Panc1 (cell line): ENCODE results near the gene ATP2B1. TPM values are rescaled to one million over a fixed set of nuclear protein-coding genes. Genes with fewer than 3 reads are reported as not detected.
A peak's percentile ranks its signal among the peaks of the same experiment; 100 is the strongest.

ENCODE experiments used
- ATAC-seq: fragments of 200-7000 bp; cut with Tn5 transposase; 2 replicates; pipeline ENCODE4 v1.9.1; 2020; ENCODE audit warnings: mild to moderate bottlenecking, moderate library complexity
- BruUV-seq: library from RNA; stranded (reverse); fragments of 400-500 nt; replicated peaks from 2 replicates; lab custom pipeline; 2021; lab: Mats Ljungman, UMichigan
- CTCF ChIA-PET: fragments of 300-600 bp; sonication (Branson Sonifier 250); formaldehyde crosslinking; loops from one replicate; lab custom pipeline; 2022; ENCODE audit warnings: antibody characterized with exemption; lab: Charles Lee
- POLR2A ChIA-PET: fragments of 300-600 bp; sonication (Branson Sonifier 250); formaldehyde crosslinking; loops from one replicate; lab custom pipeline; 2022; ENCODE audit warnings: antibody characterized with exemption; lab: Charles Lee
- DNase-seq: peaks from one replicate; pipeline ENCODE4 v3.0.0-alpha.2; 2010; ENCODE audit warnings: low read depth, low spot score
- H3K27ac ChIP-seq: 2 replicates; pipeline ENCODE4 v1.5.1; 2011; ENCODE audit warnings: mild to moderate bottlenecking, low read length, inconsistent platforms
- H3K27me3 ChIP-seq: fragments of 200-500 bp; sonication (Bioruptor generic); 2 replicates; pipeline ENCODE4 v1.6.0; 2014; ENCODE audit warnings: low read length, inconsistent platforms; ENCODE audit not compliant: control insufficient read depth, insufficient read depth
- H3K36me3 ChIP-seq: fragments of 200-500 bp; sonication (Bioruptor generic); 2 replicates; pipeline ENCODE4 v1.5.1; 2014; ENCODE audit warnings: inconsistent platforms, mild to moderate bottlenecking, low read length, moderate library complexity; ENCODE audit not compliant: control insufficient read depth, insufficient read depth
- H3K4me1 ChIP-seq: 2 replicates; pipeline ENCODE4 v1.5.1; 2011; ENCODE audit warnings: inconsistent platforms, mild to moderate bottlenecking, low read length, moderate library complexity; ENCODE audit not compliant: control insufficient read depth, insufficient read depth
- H3K4me3 ChIP-seq, 2 experiments: 2 replicates each; pipeline ENCODE4 v1.5.1; 2011 to 2012; ENCODE audit warnings: low read depth in 2 of 2, low read length in 2 of 2, mild to moderate bottlenecking in 2 of 2, inconsistent platforms in 1 of 2, moderate library complexity in 1 of 2
- H3K9me3 ChIP-seq: fragments of 200-500 bp; sonication (Bioruptor generic); 2 replicates; pipeline ENCODE4 v1.5.1; 2014; ENCODE audit warnings: low read depth, mild to moderate bottlenecking, inconsistent platforms, low read length, moderate library complexity; ENCODE audit not compliant: control insufficient read depth, insufficient read depth
- POLR2AphosphoS5 ChIP-seq: IDR thresholded peaks from 2 replicates; pipeline ENCODE4 v1.6.1; 2012; ENCODE audit warnings: mild to moderate bottlenecking, low read depth, low read length, moderate library complexity
- REST ChIP-seq, 2 experiments: IDR thresholded peaks; 2 replicates each; pipeline ENCODE4 v1.6.1; 2011 to 2012; ENCODE audit warnings: low read depth in 2 of 2, control low read depth in 1 of 2, low read length in 1 of 2, mild to moderate bottlenecking in 1 of 2, moderate library complexity in 1 of 2; ENCODE audit not compliant: insufficient read depth in 1 of 2
- SIN3A ChIP-seq: IDR thresholded peaks from 2 replicates; pipeline ENCODE4 v1.6.1; 2012; ENCODE audit warnings: low read depth, mild to moderate bottlenecking, low read length, moderate library complexity, borderline replicate concordance; ENCODE audit not compliant: insufficient read depth
- TCF7L2 ChIP-seq: IDR thresholded peaks from 2 replicates; pipeline ENCODE4 v1.6.1; 2011; ENCODE audit warnings: mild to moderate bottlenecking, low read depth, low read length, inconsistent platforms
- in situ Hi-C: cut with HindIII; loops from 2 replicates; pipeline ENCODE4 v1.10.0; 2016; ENCODE audit warnings: low sequenced_read_pairs, low pct_unique_long_range_greater_than_20kb
- intact Hi-C: fragments of 100-400 bp; cut with micrococcal nuclease; formaldehyde crosslinking; loops from one replicate; pipeline ENCODE4 v1.10.0; 2022; ENCODE audit not compliant: unreplicated experiment
- total RNA-seq: library from RNA; stranded (reverse); gene quantifications from one replicate; pipeline ENCODE4 v1.2.1, GENCODE V29; 2021; ENCODE audit not compliant: unreplicated experiment
- TF ChIP-seq, protein P1 (sequence below): fragments of 450-650 bp; IDR thresholded peaks from 2 replicates; pipeline ENCODE4 v1.5.1; 2017; ENCODE audit warnings: mild to moderate bottlenecking

ATP2B1 gene
- total RNA-seq, 1 experiment from 2014 or later, result 64.5 TPM

- in situ Hi-C loops, result no loop called here
- Histone ChIP-seq H3K27ac (peak overlapping the region; percentile 26; the same call in 1 of the 2 replicates), H3K4me3 (no peak overlapping the region), H3K36me3 (no peaks in the 10 kb centered on the region), H3K4me1 (peaks cover 32% of the 10 kb centered on the region), H3K27me3 (no peaks in the 10 kb centered on the region), H3K9me3 (no peaks in the 10 kb centered on the region)
- ChIA-PET CTCF (no interaction called here), POLR2A (no interaction called here)
- no peak for DNase-seq
- BruUV-seq, result no TSS peak
- ATAC-seq, result no peak
- intact Hi-C loops, result no loop called here
- TF ChIP-seq, protein P1, sequence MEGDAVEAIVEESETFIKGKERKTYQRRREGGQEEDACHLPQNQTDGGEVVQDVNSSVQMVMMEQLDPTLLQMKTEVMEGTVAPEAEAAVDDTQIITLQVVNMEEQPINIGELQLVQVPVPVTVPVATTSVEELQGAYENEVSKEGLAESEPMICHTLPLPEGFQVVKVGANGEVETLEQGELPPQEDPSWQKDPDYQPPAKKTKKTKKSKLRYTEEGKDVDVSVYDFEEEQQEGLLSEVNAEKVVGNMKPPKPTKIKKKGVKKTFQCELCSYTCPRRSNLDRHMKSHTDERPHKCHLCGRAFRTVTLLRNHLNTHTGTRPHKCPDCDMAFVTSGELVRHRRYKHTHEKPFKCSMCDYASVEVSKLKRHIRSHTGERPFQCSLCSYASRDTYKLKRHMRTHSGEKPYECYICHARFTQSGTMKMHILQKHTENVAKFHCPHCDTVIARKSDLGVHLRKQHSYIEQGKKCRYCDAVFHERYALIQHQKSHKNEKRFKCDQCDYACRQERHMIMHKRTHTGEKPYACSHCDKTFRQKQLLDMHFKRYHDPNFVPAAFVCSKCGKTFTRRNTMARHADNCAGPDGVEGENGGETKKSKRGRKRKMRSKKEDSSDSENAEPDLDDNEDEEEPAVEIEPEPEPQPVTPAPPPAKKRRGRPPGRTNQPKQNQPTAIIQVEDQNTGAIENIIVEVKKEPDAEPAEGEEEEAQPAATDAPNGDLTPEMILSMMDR, result peak; percentile 35
- TF ChIP-seq POLR2AphosphoS5, result no peak
These were observed 6.9 kb downstream of the ATP2B1 start for GRCh38 chr12:89701606-89702206.

DNA sequence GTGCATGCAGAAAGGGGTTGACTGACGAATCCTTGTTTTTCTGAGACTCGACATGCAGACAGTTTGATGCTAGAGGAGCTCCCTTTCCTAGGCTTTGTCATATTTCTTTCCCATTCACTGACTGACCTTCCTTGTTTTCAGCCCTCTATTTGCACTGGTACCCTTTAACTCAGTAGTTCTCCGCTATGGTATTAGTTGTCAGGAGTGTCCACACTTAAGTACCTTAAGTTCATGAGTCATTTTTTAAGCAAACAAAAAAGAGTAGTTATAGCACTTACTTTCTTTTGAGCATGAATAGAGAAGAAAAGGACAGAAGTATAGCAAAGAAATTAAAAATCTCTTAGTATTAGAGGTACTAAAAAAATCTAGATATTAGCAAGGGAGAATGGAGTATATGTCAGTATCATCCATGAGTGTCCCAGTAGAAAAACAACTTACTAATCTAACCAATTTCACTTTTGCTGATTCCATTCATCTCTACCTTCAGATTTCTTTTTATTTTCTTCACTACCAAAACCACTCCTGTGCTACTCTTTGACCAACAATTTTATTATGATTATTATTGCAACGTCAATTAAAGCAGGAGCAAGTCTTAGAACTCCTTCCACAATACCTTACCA, 8.3 kb downstream of the ATP2B1 start:
- in situ Hi-C loops (no loop called here), intact Hi-C loops (no loop called here)

More for the DNA sequence above, 8.3 kb downstream of the ATP2B1 start:
- Histone ChIP-seq H3K27ac (no peak overlapping the region), H3K36me3 (no peaks in the 10 kb centered on the region), H3K27me3 (no peaks in the 10 kb centered on the region), H3K4me3 (no peak overlapping the region), H3K9me3 (no peaks in the 10 kb centered on the region), H3K4me1 (peaks cover 20% of the 10 kb centered on the region)
- ChIA-PET CTCF (no interaction called here), POLR2A (no interaction called here)
- no TSS peak for BruUV-seq
- ATAC-seq (no peak), DNase-seq (no peak)
- no peak for TF ChIP-seq SIN3A
- no peak for TF ChIP-seq POLR2AphosphoS5
- TF ChIP-seq, protein P1, result no peak
- TF ChIP-seq REST (IDR thresholded peaks at IDR 0.05; ENCODE audit: insufficient read depth in 1 of 2, low read depth in 2 of 2, low read length in 1 of 2), result no peak
- no peak for TF ChIP-seq TCF7L2
